HEK293 (cell line): ENCODE measurements around the gene CSNK1G1.
A peak's percentile ranks its signal among the peaks of the same experiment; 100 is the strongest.

ENCODE experiments used
- CTCF ChIA-PET: fragments of 350-600 bp; formaldehyde crosslinking; extraction: SDS; loops from one replicate; lab custom pipeline; 2021; ENCODE audit warnings: antibody characterized with exemption; lab: Yijun Ruan, JAX
- POLR2A ChIA-PET: fragments of 300-600 bp; formaldehyde crosslinking; extraction: SDS; loops from one replicate; lab custom pipeline; 2020; ENCODE audit warnings: antibody characterized with exemption, inconsistent platforms; lab: Yijun Ruan, JAX
- H3K27ac ChIP-seq: fragments of 200-500 bp; sonication (Bioruptor generic); 2 replicates; pipeline ENCODE4 v1.5.1; 2014; ENCODE audit warnings: low read depth, low read length, control low read depth, inconsistent platforms; ENCODE audit errors: extremely low read depth
- H3K36me3 ChIP-seq, 2 experiments: fragments of 200-500 bp in 1 of 2; sonication (Bioruptor generic) in 1 of 2; 1 replicate in 1 of 2; 2 replicates in 1 of 2; pipeline ENCODE4 v1.5.1; 2014 to 2017; ENCODE audit warnings: inconsistent platforms in 2 of 2, low read length in 2 of 2; ENCODE audit not compliant: control insufficient read depth in 2 of 2, insufficient read depth in 1 of 2
- H3K4me1 ChIP-seq: fragments of 200-500 bp; sonication (Bioruptor generic); 2 replicates; pipeline ENCODE4 v1.5.1; 2014; ENCODE audit warnings: mild to moderate bottlenecking, low read length, inconsistent platforms; ENCODE audit not compliant: control insufficient read depth, insufficient read depth
- H3K4me3 ChIP-seq: 2 replicates; pipeline ENCODE4 v1.5.1; 2011; ENCODE audit warnings: low read depth, mild to moderate bottlenecking, control low read depth, low read length, moderate library complexity
- H3K9me3 ChIP-seq: fragments of 200-500 bp; sonication (Bioruptor generic); 2 replicates; pipeline ENCODE4 v1.5.1; 2014; ENCODE audit warnings: low read depth, low read length, inconsistent platforms; ENCODE audit not compliant: control insufficient read depth, insufficient read depth
- GFI1B ChIP-seq: fragments of 450-650 bp; formaldehyde crosslinking; IDR thresholded peaks from 2 replicates; pipeline ENCODE4 v1.5.1; 2016; ENCODE audit warnings: missing biosample characterization, missing genetic modification characterization
- IKZF3 ChIP-seq: fragments of 450-650 bp; IDR thresholded peaks from 2 replicates; pipeline ENCODE4 v1.5.0; 2018; ENCODE audit warnings: missing biosample characterization, mild to moderate bottlenecking, missing genetic modification characterization, moderate library complexity
- RBAK ChIP-seq: fragments of 450-650 bp; formaldehyde crosslinking; IDR thresholded peaks from 2 replicates; pipeline ENCODE4 v1.5.1; 2016; ENCODE audit warnings: missing biosample characterization, missing genetic modification characterization
- SALL2 ChIP-seq: fragments of 450-650 bp; formaldehyde crosslinking; IDR thresholded peaks from 2 replicates; pipeline ENCODE4 v1.5.0; 2017; ENCODE audit warnings: missing biosample characterization, mild to moderate bottlenecking, missing genetic modification characterization, borderline replicate concordance
- SCRT2 ChIP-seq: fragments of 450-650 bp; formaldehyde crosslinking; IDR thresholded peaks from 2 replicates; pipeline ENCODE4 v1.5.1; 2016; ENCODE audit warnings: missing biosample characterization, missing genetic modification characterization
- SP3 ChIP-seq: fragments of 450-650 bp; formaldehyde crosslinking; IDR thresholded peaks from 2 replicates; pipeline ENCODE4 v1.5.1; 2016; ENCODE audit warnings: missing biosample characterization, missing genetic modification characterization
- SP7 ChIP-seq: fragments of 450-650 bp; formaldehyde crosslinking; IDR thresholded peaks from 2 replicates; pipeline ENCODE4 v1.5.1; 2016; ENCODE audit warnings: missing biosample characterization, missing genetic modification characterization
- TCF7L2 ChIP-seq: IDR thresholded peaks from 2 replicates; pipeline ENCODE4 v1.6.1; 2011; ENCODE audit warnings: low read depth, mild to moderate bottlenecking, inconsistent platforms, low read length, moderate library complexity, borderline replicate concordance
- ZBTB48 ChIP-seq: fragments of 450-650 bp; formaldehyde crosslinking; IDR thresholded peaks from 2 replicates; pipeline ENCODE4 v1.5.1; 2016; ENCODE audit warnings: missing biosample characterization, missing genetic modification characterization
- ZBTB8A ChIP-seq: fragments of 450-650 bp; formaldehyde crosslinking; IDR thresholded peaks from 2 replicates; pipeline ENCODE4 v1.5.1; 2016; ENCODE audit warnings: missing biosample characterization, missing genetic modification characterization
- ZEB2 ChIP-seq: fragments of 450-650 bp; formaldehyde crosslinking; IDR thresholded peaks from 2 replicates; pipeline ENCODE4 v1.5.1; 2016; ENCODE audit warnings: missing biosample characterization, missing genetic modification characterization
- ZFHX2 ChIP-seq: fragments of 450-650 bp; formaldehyde crosslinking; conservative IDR thresholded peaks from 2 replicates; pipeline ENCODE4 v1.5.1; 2016; ENCODE audit warnings: missing biosample characterization, missing genetic modification characterization
- ZFP37 ChIP-seq: fragments of 450-650 bp; formaldehyde crosslinking; IDR thresholded peaks from 2 replicates; pipeline ENCODE4 v1.5.1; 2016; ENCODE audit warnings: missing biosample characterization, missing genetic modification characterization
- ZFP41 ChIP-seq: fragments of 450-650 bp; formaldehyde crosslinking; IDR thresholded peaks from 2 replicates; pipeline ENCODE4 v1.5.1; 2016; ENCODE audit warnings: missing biosample characterization, missing genetic modification characterization, borderline replicate concordance
- ZNF174 ChIP-seq: fragments of 450-650 bp; formaldehyde crosslinking; IDR thresholded peaks from 2 replicates; pipeline ENCODE4 v1.5.0; 2017; ENCODE audit warnings: missing biosample characterization, mild to moderate bottlenecking, missing genetic modification characterization
- ZNF184 ChIP-seq: fragments of 450-650 bp; IDR thresholded peaks from 2 replicates; pipeline ENCODE4 v1.5.1; 2018; ENCODE audit warnings: missing biosample characterization, mild to moderate bottlenecking, missing genetic modification characterization
- ZNF292 ChIP-seq: fragments of 450-650 bp; formaldehyde crosslinking; IDR thresholded peaks from 2 replicates; pipeline ENCODE4 v1.5.1; 2016; ENCODE audit warnings: low read depth, missing biosample characterization, missing genetic modification characterization, borderline replicate concordance
- ZNF324 ChIP-seq: fragments of 450-650 bp; formaldehyde crosslinking; IDR thresholded peaks from 2 replicates; pipeline ENCODE4 v1.5.1; 2016; ENCODE audit warnings: missing biosample characterization, missing genetic modification characterization
- ZNF354C ChIP-seq: fragments of 450-650 bp; formaldehyde crosslinking; IDR thresholded peaks from 2 replicates; pipeline ENCODE4 v1.5.1; 2016; ENCODE audit warnings: missing biosample characterization, missing genetic modification characterization, low read depth, borderline replicate concordance
- ZNF394 ChIP-seq: fragments of 450-650 bp; formaldehyde crosslinking; IDR thresholded peaks from 2 replicates; pipeline ENCODE4 v1.5.1; 2016; ENCODE audit warnings: missing biosample characterization, missing genetic modification characterization, mild to moderate bottlenecking, moderate library complexity, borderline replicate concordance
- ZNF416 ChIP-seq: fragments of 450-650 bp; formaldehyde crosslinking; IDR thresholded peaks from 2 replicates; pipeline ENCODE4 v1.5.1; 2016; ENCODE audit warnings: missing biosample characterization, missing genetic modification characterization
- ZNF48 ChIP-seq: fragments of 450-650 bp; formaldehyde crosslinking; IDR thresholded peaks from 2 replicates; pipeline ENCODE4 v1.5.1; 2016; ENCODE audit warnings: missing biosample characterization, missing genetic modification characterization
- ZNF501 ChIP-seq: fragments of 450-650 bp; formaldehyde crosslinking; IDR thresholded peaks from 2 replicates; pipeline ENCODE4 v1.5.1; 2016; ENCODE audit warnings: missing biosample characterization, missing genetic modification characterization
- ZNF529 ChIP-seq: fragments of 450-650 bp; formaldehyde crosslinking; IDR thresholded peaks from 2 replicates; pipeline ENCODE4 v1.5.1; 2017; ENCODE audit warnings: missing genetic modification characterization, missing biosample characterization; ENCODE audit not compliant: insufficient replicate concordance
- ZNF600 ChIP-seq: fragments of 450-650 bp; formaldehyde crosslinking; IDR thresholded peaks from 2 replicates; pipeline ENCODE4 v1.5.1; 2016; ENCODE audit warnings: missing biosample characterization, missing genetic modification characterization
- ZNF610 ChIP-seq: fragments of 450-650 bp; formaldehyde crosslinking; IDR thresholded peaks from 2 replicates; pipeline ENCODE4 v1.5.1; 2016; ENCODE audit warnings: missing biosample characterization, missing genetic modification characterization, borderline replicate concordance
- ZNF623 ChIP-seq: fragments of 450-650 bp; formaldehyde crosslinking; IDR thresholded peaks from 2 replicates; pipeline ENCODE4 v1.5.1; 2016; ENCODE audit warnings: missing biosample characterization, missing genetic modification characterization
- ZNF670 ChIP-seq: fragments of 450-650 bp; formaldehyde crosslinking; IDR thresholded peaks from 2 replicates; pipeline ENCODE4 v1.5.1; 2016; ENCODE audit warnings: missing biosample characterization, missing genetic modification characterization, low read depth
- ZNF707 ChIP-seq: fragments of 450-650 bp; formaldehyde crosslinking; IDR thresholded peaks from 2 replicates; pipeline ENCODE4 v1.5.1; 2016; ENCODE audit warnings: missing biosample characterization, missing genetic modification characterization
- ZNF76 ChIP-seq: fragments of 450-650 bp; formaldehyde crosslinking; IDR thresholded peaks from 2 replicates; pipeline ENCODE4; 2016; ENCODE audit warnings: low read depth, missing biosample characterization, missing genetic modification characterization, borderline replicate concordance
- ZNF777 ChIP-seq: fragments of 450-650 bp; formaldehyde crosslinking; IDR thresholded peaks from 2 replicates; pipeline ENCODE4 v1.5.1; 2017; ENCODE audit warnings: missing biosample characterization, missing genetic modification characterization, borderline replicate concordance
- ZXDB ChIP-seq: fragments of 450-650 bp; formaldehyde crosslinking; IDR thresholded peaks from 2 replicates; pipeline ENCODE4 v1.5.1; 2016; ENCODE audit warnings: missing biosample characterization, missing genetic modification characterization
- TF ChIP-seq, protein P1 (sequence below): fragments of 450-650 bp; formaldehyde crosslinking; IDR thresholded peaks from 2 replicates; pipeline ENCODE4 v1.5.1; 2016; ENCODE audit warnings: missing biosample characterization, missing genetic modification characterization, borderline replicate concordance
- TF ChIP-seq, protein P2 (sequence below): fragments of 450-650 bp; formaldehyde crosslinking; IDR thresholded peaks from 2 replicates; pipeline ENCODE4 v1.5.1; 2016; ENCODE audit warnings: missing biosample characterization, missing genetic modification characterization
- TF ChIP-seq, protein P3 (sequence below): fragments of 450-650 bp; formaldehyde crosslinking; IDR thresholded peaks from 2 replicates; pipeline ENCODE4 v1.5.1; 2016; ENCODE audit warnings: missing biosample characterization, missing genetic modification characterization

CSNK1G1 gene

DNA sequence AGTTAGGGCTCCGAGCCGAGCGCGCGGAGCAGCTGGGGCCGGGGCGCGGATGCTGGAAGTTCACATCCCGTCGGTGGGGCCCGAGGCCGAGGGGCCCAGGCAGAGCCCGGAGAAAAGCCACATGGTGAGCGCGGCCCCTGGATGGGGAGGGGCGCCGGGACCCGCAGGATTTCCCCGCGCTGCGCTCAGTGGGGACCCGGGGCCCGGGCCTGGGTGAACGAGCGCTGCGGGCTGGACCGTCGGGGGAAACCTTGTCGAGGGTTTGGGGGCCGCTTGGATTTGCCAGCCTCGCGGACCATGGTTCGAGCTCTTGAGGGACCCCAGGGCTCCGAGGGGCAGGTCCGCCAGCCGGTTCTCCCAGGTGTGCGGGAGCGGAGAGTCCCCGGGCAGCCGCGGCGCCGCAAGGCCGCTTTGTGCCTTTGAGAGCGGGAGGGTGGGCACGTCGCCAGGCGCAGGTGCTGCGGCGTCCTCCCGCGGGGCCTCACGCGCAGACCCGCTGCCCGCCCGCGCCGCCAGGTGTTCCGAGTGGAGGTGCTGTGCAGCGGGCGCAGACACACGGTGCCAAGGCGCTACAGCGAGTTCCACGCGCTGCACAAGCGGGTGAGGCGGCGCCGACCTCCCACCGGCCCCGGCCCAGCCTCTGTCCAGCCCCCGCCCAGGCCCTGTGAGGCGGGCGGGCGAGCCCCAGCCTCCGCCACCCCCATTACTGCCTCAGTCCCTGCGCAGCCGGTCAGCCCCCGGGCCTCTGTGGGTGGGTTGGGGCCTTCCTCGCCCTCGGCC is 204.1 kb downstream of the CSNK1G1 start, which contains the start of gene SNX22:
Gene SNX22, plus strand, starts transcription at position 5 of the 780 bp plus-strand sequence. Its CDS starts 45 bp downstream, at position 50.
- ChIA-PET POLR2A (interaction anchor here (0.6 to 1.6 kb wide), 3 partner anchors 10 to 1409 kb away, joined by 3 to 8 read pairs (median 7); partner anchors contain the start of gene CIAO2A), CTCF (interaction anchor here (1.6 to 2.2 kb wide), 2 partner anchors 10 to 84 kb away, joined by 4 to 16 read pairs; partner anchors contain the start of gene PPIB)
- H3K9me3 ChIP-seq, result no peaks in the 10 kb centered on the region
- peak within 1 kb of the TSS; percentile 63 for H3K4me3 ChIP-seq
- H3K27ac ChIP-seq, result peak within 1 kb of the TSS; percentile 68; the same call in 1 of the 2 replicates
- H3K36me3 ChIP-seq, result peaks cover 0 to 28% of the 10 kb centered on the region in 2 experiments; a peak in 1 of 3 replicates
- H3K4me1 ChIP-seq, result peaks cover 2% of the 10 kb centered on the region; the same call in 1 of the 2 replicates
- TF ChIP-seq IKZF3 (tag by site-specific recombination) (no peak), ZNF292 (tag by site-specific recombination) (no peak), ZNF610 (tag by site-specific recombination) (0 out of 2 replicates have a peak, but pooled peaks have one; percentile 43), ZNF529 (tag by site-specific recombination) (no peak), SP3 (tag by site-specific recombination) (no peak; the same call in 1 of the 2 replicates), ZBTB48 (tag by site-specific recombination) (peak; percentile 23; the same call in 1 of the 2 replicates), ZNF707 (tag by site-specific recombination) (no peak), GFI1B (tag by site-specific recombination) (no peak), ZNF76 (tag by site-specific recombination) (peak; percentile 32; the same call in 1 of the 2 replicates), SALL2 (no peak), ZNF394 (tag by site-specific recombination) (no peak; the same call in 1 of the 2 replicates), ZNF48 (tag by site-specific recombination) (no peak), ZNF670 (tag by site-specific recombination) (no peak), ZNF600 (tag by site-specific recombination) (0 out of 2 replicates have a peak, but pooled peaks have one; percentile 36), ZFP37 (no peak), ZNF623 (tag by site-specific recombination) (no peak), ZEB2 (tag by site-specific recombination) (0 out of 2 replicates have a peak, but pooled peaks have one; percentile 48), ZFHX2 (tag by site-specific recombination) (peak; percentile 96), SP7 (tag by site-specific recombination) (peak; percentile 17; the same call in 1 of the 2 replicates), ZNF174 (tag by site-specific recombination) (no peak), ZNF416 (tag by site-specific recombination) (no peak), ZNF501 (tag by site-specific recombination) (no peak), ZXDB (tag by site-specific recombination) (peak; percentile 65), ZBTB8A (tag by site-specific recombination) (0 out of 2 replicates have a peak, but pooled peaks have one; percentile 22), ZNF777 (tag by site-specific recombination) (peak; percentile 80), SCRT2 (tag by site-specific recombination) (no peak), RBAK (tag by site-specific recombination) (no peak), ZNF354C (tag by site-specific recombination) (no peak), ZFP41 (tag by site-specific recombination) (no peak), TCF7L2 (no peak), ZNF324 (tag by site-specific recombination) (no peak), ZNF184 (no peak)
- TF ChIP-seq, protein P1, sequence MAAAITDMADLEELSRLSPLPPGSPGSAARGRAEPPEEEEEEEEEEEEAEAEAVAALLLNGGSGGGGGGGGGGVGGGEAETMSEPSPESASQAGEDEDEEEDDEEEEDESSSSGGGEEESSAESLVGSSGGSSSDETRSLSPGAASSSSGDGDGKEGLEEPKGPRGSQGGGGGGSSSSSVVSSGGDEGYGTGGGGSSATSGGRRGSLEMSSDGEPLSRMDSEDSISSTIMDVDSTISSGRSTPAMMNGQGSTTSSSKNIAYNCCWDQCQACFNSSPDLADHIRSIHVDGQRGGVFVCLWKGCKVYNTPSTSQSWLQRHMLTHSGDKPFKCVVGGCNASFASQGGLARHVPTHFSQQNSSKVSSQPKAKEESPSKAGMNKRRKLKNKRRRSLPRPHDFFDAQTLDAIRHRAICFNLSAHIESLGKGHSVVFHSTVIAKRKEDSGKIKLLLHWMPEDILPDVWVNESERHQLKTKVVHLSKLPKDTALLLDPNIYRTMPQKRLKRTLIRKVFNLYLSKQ, result no peak
- TF ChIP-seq, protein P2, sequence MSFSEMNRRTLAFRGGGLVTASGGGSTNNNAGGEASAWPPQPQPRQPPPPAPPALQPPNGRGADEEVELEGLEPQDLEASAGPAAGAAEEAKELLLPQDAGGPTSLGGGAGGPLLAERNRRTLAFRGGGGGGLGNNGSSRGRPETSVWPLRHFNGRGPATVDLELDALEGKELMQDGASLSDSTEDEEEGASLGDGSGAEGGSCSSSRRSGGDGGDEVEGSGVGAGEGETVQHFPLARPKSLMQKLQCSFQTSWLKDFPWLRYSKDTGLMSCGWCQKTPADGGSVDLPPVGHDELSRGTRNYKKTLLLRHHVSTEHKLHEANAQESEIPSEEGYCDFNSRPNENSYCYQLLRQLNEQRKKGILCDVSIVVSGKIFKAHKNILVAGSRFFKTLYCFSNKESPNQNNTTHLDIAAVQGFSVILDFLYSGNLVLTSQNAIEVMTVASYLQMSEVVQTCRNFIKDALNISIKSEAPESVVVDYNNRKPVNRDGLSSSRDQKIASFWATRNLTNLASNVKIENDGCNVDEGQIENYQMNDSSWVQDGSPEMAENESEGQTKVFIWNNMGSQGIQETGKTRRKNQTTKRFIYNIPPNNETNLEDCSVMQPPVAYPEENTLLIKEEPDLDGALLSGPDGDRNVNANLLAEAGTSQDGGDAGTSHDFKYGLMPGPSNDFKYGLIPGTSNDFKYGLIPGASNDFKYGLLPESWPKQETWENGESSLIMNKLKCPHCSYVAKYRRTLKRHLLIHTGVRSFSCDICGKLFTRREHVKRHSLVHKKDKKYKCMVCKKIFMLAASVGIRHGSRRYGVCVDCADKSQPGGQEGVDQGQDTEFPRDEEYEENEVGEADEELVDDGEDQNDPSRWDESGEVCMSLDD (tag by site-specific recombination), result peak; percentile 59
- TF ChIP-seq, protein P3, sequence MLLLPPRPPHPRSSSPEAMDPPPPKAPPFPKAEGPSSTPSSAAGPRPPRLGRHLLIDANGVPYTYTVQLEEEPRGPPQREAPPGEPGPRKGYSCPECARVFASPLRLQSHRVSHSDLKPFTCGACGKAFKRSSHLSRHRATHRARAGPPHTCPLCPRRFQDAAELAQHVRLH, result 0 out of 2 replicates have a peak, but pooled peaks have one; percentile 18
